Activated CD4-positive, alpha-beta T cell treated with anti-CD3 and anti-CD28 coated beads for 4 hours (primary cell): Measurements from ENCODE around the gene PPP1R12B.
"Not testable (repeated sequence)": the region's sequence is repeated elsewhere in the genome, so short reads cannot be mapped to it uniquely, and the experiment has no call there.

ENCODE experiments used
- DNase-seq, 2 donors: peaks; one replicate each; pipeline ENCODE4 v3.0.0-alpha.2; 2020

The PPP1R12B gene

GRCh38 chr1:202588503-202589189 is 240.1 kb downstream of the PPP1R12B start:
- no peak for DNase-seq

DNA sequence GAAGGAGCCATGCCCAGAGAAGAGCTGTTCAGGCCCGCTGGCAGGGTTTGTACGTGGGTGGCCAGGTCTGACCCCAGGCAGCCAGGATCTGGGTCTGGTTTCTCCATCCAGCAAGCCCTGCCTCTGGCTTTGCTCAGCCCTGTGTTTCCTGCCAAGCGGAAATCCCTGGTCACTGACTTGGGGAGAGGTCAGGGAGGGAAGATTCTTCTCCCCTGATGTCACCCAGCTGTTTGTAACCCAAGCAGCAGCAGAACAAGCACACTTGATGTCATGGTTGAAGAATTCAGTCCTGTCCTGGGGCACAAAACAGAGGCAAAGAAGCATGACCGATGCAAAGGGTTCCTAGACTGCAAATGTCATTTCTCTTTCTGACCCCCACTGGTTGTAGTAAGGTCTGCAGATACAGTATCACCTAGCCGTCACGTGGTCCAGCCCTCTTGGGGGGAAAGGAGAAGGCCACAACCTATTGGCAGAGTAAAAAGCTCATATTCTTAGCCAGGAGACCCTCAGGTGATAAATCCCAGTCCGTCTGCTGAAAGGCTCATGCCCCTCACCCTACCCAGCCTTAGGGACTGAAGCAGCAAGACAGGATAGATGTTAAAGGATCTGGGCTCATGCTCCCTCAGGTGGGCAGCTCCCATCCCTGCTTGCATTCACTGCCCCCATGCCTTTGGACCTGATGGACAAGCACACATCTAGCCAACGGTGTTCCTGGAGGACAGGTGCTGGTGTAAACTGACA is 240.9 kb downstream of the PPP1R12B start:
- DNase-seq: no peak

- no peak for DNase-seq
Observed at GRCh38 chr1:202590126-202590525, 241.6 kb downstream of the PPP1R12B start.

DNA sequence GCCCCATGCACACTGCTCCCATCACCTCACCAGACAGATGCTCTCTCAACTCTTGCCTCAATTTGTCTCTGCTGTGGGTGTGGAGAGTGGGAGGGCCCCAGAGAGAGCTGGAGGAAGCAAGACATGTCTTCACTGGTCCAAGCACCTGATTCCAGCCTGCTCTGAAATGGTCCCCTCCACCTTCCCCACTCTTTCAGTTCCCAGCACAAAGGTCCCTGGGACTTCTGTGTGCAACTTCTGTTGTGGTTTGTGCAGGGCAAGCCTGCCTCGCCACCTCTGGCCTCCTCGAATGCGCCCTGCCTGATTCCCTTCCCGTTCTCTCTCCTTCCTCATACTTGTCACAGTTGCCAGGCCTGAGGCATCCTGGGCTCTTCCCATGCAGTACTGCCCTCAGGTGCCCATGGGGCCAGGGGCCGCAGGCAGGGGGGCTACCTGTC is 242.5 kb downstream of the PPP1R12B start:
- no peak for DNase-seq

DNA sequence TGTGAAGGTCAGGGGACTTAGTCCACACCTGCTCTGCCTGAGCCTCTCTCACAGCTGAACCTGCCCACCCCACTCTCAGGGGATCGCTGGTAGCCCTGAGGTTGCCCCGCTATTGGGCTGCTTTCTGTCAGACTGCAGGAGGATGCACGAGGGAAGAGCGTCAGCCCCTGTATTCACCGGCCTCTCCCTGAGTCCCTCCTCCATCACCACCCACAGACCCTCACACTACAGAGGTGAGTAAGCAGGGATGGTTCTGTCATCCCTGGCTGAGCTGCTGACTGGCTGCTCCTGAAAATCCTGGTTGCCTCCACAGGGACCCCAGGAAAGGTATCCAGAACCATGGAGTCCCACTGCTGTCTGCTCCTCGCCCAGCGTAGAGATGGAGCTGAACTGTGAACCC is 243.0 kb downstream of the PPP1R12B start:
- DNase-seq: no peak

DNA sequence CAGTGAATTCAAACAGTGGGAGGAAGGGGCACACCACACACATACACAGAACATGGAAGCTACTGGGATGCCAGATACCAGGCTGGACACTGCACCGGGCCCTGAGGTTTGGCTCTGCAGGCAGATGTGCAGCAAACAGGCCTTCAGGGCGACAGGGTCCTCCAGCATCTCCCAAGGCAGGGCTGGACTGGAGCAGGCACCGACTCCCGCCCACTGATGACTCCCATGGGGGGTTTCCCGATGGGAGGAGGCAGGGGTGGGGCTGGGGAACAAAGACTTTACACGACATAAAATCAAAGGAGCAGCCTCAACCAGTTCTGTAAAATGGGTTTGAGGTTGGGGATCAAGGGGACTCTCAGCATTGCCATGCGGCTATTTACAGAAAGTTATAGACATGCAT is 243.6 kb downstream of the PPP1R12B start:
- no peak for DNase-seq

DNA sequence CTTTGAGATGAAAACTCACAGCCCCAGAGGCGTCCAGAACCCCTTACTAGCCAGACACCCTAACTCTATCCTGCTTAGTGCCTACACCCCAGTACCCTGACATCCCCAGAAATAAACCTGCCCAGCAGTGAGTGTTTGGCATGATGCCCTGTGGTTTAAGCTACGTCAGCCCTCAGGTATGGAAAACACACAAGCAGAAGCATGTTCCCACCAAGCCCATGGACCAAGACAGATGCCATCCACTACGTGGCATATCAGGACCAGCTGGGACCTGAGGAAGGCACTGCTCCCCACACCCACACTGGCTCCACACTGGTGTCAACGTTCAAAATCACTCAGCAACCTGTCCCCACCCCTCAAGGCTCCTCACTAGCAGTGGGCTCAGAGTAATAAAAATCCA is 245.3 kb downstream of the PPP1R12B start:
- no peak for DNase-seq

- no peak for DNase-seq
Observed at GRCh38 chr1:202596638-202597037, 248.1 kb downstream of the PPP1R12B start.

DNA sequence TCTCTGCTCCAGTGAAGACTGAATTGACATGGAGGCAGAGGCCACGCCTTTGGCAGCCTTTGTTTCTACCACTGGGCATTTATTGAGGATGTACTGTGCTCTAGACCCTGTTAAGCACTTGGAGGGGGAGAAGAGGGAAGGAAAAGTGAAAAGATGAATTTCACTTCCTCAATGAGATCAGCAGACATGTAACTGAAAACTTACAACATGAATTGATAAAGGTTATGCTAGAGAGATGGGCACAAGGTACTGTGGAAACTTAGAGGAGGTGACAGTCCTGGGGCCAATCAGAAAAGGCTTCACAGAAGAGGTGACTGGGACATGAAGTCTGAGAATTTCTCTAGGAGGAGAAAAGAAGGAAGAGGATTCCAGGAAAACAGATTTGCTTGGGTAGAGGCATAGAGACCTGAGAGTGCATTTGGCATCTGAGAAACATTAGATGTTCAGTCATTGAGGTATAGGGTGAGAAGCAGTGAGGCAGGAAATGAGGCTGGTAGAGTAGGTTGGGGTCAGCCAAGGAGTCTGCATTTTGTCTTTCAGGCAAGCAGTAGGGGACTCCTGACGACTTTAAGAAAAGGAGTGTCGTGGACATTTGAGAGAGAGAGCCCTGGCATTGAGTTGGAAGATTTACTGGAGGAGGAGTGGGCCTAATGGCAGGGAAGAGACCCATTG is 248.7 kb downstream of the PPP1R12B start:
- no peak for DNase-seq

DNA sequence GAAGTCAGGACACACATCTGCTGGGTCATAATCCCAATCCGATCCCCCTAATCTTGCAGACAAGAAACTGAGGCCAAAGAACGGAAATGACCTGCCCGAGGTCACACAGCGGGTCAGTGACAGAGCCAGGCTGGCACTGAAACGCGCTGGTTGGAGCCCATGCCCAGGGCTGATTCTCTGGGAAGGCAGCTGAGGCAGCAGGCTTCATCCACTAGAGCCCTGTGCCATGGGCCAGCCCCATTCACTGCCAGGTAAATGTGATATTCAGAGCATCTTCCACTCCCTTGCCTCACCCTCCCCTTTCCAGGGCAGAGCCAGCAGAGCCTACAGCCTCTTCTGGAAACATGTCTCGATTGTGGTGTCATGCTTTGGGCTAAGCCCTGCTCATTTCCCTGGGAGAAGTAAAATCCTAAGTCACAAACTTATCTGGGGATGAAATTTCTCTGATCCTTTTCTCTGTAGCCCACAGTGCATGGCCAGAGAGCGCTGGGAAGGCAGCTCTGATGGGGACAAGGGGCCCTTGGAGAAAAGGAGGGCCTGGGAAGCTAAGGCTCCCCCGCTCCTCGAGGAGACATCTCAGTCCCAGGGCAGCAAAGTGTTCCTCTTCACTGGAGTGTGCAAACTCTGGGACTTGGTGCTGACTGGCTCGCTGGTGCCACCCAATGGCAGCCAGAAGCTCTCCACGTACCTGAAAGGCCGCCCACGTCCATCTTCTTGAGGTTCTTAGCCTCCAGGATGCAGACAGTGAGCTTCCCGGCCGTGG is 251.4 kb downstream of the PPP1R12B start:
- DNase-seq: peak in 1 of 2 donors; percentile 18

- no peak for DNase-seq
Observed at GRCh38 chr1:202600432-202601041, 252.0 kb downstream of the PPP1R12B start.

DNA sequence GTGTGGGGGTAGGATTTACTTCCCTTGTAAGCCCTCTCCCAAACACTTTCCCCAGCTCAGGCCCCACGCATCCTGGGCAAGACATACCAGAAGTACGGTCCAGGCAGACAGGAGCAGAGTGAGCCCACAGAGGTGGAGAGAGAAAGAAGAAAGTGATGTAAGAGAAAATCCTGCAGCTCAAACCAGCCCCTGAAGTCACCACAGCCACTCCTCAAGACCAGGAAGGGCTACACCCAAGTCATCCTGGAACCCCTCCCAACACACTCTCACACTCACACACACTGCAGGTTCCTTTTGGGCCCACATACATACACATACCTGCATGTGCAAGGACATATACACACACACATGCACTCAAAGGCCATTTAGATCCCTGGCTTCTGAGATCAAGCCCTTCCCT is 254.9 kb downstream of the PPP1R12B start:
- no peak for DNase-seq

- no peak for DNase-seq
Observed at GRCh38 chr1:202605515-202605914, 257.0 kb downstream of the PPP1R12B start.

DNA sequence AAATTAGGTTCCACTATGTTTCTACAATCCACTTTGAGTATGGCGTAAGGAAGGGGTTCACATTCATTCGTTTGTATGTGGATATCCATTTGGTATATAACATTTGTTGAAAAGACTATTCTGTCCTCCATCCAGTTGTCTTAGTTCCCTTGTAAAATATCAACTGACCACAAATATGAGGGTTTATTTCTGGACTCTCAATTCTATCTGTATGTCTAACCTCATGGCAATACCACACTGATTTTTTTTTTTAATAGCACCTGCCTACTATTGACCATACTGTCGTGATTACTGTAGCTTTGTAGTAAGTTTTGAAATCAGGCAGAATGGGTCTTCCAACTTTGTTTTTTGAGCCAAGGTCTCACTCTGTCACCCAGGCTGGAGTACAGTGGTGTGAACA is 263.5 kb downstream of the PPP1R12B start:
- DNase-seq: not testable (repeated sequence)

- no peak for DNase-seq
Observed at GRCh38 chr1:202613571-202613970, 265.1 kb downstream of the PPP1R12B start.

DNA sequence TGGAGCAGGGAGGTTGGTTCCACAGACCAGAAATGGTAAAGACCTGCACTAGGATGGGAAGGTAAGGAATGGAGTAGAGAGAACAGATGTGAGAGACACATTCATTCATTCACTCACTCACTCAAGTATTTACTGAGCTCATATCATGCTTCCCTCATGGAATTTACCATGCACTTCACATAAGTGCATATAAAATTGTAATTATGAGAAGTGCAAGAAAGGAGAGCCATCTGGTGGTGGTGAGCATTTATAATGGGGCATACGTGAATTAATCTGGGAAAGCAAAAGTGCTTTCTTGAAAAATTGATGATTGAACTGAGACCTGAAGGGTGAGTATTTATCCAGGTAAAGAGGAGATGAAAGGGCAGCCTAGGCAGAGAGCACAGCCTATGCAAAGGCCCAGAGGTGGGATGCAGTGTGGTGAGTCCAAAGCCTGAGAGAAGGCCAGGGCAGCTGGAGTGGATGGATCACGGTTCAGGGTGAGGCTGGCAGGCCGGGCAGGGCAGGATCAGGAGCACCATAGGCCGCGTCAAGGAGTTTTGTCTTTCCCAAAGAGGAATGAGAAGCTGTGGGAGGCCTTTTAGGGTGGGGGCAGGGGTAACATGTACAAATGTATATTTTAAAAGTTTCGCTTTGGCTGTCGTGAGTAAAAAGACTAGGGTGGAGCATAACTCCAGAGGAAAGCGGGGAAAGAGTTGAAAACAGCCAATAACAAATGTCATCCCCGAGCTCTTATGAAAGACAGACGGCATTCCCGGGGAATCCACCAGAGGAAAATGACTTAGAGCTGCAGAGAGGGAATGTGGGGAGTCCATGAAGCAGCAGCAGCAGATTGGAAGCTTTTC is 266.1 kb downstream of the PPP1R12B start:
- DNase-seq: not testable (repeated sequence)

- not testable (repeated sequence) for DNase-seq
Observed at GRCh38 chr1:202615208-202615500, 266.7 kb downstream of the PPP1R12B start.

- DNase-seq: no peak
Observed at GRCh38 chr1:202615501-202616354, 267.2 kb downstream of the PPP1R12B start.

DNA sequence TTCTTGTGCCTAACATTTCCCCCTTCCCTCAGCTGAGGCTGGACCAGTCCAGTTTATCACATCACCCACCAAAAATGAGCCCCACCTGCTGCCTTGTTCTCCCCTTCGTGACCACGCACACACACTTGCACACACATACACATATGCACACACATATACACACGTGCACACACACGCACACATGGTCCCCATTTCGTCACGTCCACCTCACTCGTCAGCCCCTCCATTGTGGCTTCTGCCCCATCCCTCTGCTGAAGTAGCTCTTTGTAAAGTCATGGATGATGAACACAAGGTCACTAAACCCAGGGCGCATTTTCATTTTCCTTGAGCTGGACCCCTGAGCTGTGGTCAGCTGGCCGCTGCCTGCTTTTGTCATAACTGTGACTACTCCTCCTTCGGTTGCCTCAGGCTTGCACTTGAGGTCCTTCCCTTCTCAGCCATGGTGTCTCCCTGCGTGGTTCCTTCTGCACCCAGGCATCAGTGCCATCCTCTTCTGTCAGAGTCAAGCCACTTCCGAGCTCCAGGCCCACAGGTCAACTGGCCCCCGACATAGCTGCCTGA is 267.9 kb downstream of the PPP1R12B start:
- DNase-seq: no peak

GRCh38 chr1:202619012-202619411 is 270.5 kb downstream of the PPP1R12B start:
- DNase-seq: not testable (repeated sequence)

GRCh38 chr1:202619505-202619904 is 271.0 kb downstream of the PPP1R12B start:
- no peak for DNase-seq
